GM12873 (cell line): ENCODE results near the gene ATF6B.

Experiments
- TF ChIP-seq, protein P1 (sequence below): IDR thresholded peaks from 2 replicates; pipeline ENCODE4 v1.5.1; 2012; ENCODE audit warnings: low read depth, mild to moderate bottlenecking, moderate library complexity, low read length, control low read depth; ENCODE audit not compliant: insufficient read depth; ENCODE audit errors: missing control alignments

ATF6B gene

DNA sequence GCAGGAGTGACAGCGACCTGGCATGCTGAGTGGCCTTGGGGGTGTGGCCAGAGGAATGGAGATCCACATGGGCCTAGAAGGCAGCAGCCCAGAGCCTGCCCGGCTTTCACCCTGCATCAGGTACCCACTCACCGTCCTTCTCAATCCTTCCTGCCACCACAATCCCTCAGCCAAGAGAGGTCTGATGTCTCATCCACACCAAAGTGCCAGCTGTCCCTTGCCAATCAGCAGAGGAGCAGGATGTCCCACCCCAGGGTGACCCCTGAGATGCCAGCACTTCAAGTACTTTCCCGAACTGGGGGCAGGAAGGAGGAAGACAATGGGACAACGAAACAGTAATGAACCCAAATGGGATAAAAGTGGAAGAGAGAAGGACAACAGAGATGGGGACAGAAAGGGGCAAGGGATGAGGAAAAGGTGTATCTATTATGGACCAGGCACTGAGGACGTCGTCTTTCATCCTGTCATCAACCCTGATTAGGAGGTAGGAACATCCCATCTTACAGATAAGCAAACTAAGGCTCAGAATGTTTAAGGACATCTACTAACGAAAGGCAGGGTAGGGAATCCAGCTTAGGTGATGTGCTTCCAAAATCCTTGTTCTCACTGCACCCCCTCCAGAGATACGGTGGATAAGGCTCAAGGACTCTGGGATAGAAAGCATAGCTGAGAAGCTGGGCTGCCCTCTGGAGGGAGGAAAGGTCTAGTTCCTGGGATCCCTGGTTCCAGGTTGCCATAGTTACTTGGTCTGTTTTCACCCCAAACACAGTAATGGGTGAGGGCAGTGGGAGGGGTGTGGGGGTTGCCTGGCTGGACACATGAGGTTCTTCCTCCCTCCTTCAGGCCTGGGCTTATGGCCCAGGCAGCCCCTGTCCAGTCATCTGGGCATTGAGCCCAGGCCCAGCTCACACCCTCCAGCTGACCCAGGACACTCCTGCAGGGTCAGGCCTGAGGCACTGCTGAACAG, 14.4 kb downstream of the ATF6B start:
- TF ChIP-seq, protein P1, sequence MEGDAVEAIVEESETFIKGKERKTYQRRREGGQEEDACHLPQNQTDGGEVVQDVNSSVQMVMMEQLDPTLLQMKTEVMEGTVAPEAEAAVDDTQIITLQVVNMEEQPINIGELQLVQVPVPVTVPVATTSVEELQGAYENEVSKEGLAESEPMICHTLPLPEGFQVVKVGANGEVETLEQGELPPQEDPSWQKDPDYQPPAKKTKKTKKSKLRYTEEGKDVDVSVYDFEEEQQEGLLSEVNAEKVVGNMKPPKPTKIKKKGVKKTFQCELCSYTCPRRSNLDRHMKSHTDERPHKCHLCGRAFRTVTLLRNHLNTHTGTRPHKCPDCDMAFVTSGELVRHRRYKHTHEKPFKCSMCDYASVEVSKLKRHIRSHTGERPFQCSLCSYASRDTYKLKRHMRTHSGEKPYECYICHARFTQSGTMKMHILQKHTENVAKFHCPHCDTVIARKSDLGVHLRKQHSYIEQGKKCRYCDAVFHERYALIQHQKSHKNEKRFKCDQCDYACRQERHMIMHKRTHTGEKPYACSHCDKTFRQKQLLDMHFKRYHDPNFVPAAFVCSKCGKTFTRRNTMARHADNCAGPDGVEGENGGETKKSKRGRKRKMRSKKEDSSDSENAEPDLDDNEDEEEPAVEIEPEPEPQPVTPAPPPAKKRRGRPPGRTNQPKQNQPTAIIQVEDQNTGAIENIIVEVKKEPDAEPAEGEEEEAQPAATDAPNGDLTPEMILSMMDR = no peak

DNA sequence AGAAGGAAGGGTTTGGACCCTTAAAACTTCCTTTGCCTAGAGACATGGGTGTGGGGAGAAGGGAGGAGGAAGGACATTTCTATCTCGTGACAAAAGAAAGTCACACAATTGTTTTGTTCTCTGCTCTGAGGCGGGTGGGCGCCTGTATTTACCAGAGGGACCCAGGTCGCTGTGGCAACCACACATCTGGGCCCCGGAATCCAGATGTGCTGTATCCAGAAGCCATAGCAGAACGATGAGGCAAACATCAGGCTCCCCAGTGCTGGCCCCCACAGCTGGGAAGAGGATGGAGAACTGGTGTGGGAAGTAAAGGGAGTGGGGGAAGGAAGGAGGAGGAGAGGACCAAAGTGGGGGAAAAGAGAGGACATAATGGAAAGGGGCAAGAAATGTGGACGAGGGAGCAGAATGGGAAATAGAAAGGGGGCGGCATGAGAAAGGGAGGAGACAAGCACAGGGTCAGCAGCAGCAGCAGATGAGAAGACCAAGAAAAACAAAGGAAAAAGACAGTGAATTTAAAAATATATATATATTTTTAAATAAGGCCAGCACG, 15.5 kb downstream of the ATF6B start:
- TF ChIP-seq, protein P1 = no peak

DNA sequence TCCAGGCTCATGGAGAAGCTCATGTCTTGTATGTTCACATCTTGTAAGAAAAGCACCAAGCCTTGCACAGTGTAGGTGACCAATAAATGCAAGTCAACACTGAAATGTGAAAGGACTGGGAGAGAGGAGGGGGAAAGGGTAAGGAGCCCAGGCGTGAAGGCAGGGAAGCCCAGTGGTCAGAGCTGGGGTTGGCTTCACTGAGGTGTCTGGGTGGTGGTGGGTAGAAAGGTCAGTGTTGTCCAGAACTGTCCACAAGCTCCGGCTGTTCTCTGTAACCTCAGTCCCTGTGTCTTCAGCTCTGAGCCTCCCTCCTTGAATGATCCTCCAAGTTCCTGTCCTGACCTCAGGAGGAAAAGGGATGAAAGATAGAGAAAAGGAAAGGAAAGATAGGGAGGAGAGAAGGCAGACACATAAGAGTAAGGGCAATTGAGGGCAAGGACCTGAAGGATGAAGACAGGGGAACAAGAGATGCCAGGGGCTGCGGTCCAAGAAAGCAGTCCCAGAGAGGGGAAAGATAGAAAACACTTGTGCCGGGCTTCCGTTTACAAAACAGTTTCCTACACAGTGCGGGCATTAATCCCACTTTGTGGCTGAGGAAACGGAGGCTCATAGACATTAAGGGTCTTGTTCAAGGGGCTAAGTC, 16.5 kb downstream of the ATF6B start:
- TF ChIP-seq, protein P1 = no peak

DNA sequence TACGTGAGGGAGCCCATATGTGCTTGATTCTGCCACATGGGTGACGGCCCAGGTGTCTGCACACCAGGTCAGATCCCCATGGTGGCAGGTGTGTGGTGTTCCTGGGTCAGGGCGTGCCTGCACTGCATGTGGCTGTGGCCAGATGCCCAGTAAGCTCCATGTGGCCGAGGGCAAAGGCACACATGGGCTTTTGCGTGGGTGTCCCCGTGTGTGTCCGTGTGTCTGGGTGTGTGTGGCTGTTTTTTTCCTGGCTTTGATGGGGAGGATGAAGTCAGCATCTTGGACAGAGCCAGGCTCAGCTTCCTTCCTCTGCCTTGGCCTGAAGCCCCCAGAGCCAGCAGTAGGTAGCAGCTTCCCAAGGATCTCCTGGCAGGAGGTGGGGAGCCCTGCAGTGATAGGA, 17.4 kb downstream of the ATF6B start:
- TF ChIP-seq, protein P1 = no peak

DNA sequence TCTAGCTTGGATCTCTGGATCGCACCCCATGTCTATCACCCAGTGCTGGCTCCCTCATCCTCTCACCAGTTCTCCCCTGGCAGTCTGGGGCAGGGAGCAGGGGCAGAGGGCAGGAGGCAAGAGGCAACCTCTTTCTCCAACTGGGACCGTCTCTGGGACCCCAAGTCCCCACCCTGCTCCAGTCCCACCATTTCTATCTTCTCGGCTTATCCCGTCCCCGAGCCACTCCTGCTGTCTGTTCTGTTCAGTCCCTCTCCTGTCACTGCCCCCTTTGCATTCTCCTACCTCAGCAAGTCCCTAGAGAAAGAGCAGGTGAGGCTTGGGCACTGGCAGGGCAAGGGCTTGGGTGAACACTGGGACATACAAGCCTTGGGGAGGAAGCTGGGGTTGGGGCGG, 18.3 kb downstream of the ATF6B start:
- TF ChIP-seq, protein P1 = no peak

DNA sequence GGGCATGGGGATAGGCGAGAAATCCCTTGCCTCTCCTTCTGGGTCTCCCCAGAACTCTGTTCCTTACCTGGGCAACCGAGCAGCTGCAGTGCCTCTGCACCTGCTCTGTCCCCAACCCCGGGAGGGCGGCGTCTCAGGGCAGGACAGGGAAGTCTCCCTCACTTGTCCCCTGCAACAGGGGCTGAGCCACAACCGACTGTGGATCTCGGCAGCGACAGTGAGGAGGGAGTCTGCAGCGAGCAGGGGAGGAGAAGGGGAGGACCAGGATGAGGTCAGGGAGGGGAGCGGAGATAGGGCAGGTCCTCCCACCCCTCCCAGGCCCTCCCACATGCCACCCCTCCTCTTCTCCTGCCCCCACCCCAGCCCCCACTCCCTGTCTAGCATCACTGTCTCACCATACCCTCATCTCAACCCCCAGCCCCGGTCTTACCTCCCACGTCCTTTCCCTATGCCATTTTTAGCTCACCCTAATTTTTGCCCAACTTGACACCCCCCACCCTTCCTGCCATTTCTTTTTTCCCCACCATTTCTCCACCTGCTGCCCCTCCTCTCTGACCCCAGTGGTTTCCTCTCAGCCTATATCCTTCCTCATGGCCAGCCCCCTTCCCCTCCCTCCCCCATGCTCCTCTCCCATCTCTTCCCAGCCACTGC, 18.8 kb downstream of the ATF6B start, which contains the start of gene TNXB:
TSS of gene TNXB (minus strand) at position 225 of the 651 bp plus-strand sequence. CDS start 11,140 bp downstream, outside the sequence.
- TF ChIP-seq, protein P1 = no peak
